Mammary epithelial cell (primary cell): ENCODE measurements around the gene KRTDAP.

ENCODE experiments used
- CTCF ChIP-seq, 2 donors: IDR thresholded peaks in 1 of 2; conservative IDR thresholded peaks in 1 of 2; 2 replicates each; pipeline ENCODE4 v1.5.1; 2011 to 2012; ENCODE audit warnings: inconsistent platforms in 2 of 2, low read length in 2 of 2, mild to moderate bottlenecking in 2 of 2, control low read depth in 1 of 2, low read depth in 1 of 2; ENCODE audit not compliant: insufficient read depth in 1 of 2; ENCODE audit errors: extremely low read depth in 1 of 2
- EZH2 ChIP-seq: IDR thresholded peaks from 2 replicates; pipeline ENCODE4 v1.6.1; 2012; ENCODE audit warnings: low read length, inconsistent platforms, borderline replicate concordance

GRCh38 chr19:35534803-35535480 is 44.7 kb upstream of the KRTDAP start:
- TF ChIP-seq CTCF (conservative IDR thresholded peaks at IDR 0.05 in 1 of 2, IDR thresholded peaks at IDR 0.05 in 1 of 2; ENCODE audit: extremely low read depth in 1 of 2, insufficient read depth in 1 of 2, low read depth in 1 of 2, low read length in 2 of 2) (no peak), EZH2 (no peak)
